Adrenal gland (tissue), 5 donors: Measurements from ENCODE around the gene USE1.

ENCODE experiments used
- CTCF ChIP-seq, 6 experiments: fragments of 450-650 bp in 4 of 6; fragments of 200-600 bp in 2 of 6; sonication (generic) in 1 of 6; IDR thresholded peaks; 1 replicate in 5 of 6; 2 replicates in 1 of 6; pipeline versions ENCODE4 v1.5.1 to v1.8.0; 2016 to 2021; ENCODE audit warnings: antibody characterized with exemption in 6 of 6, mild to moderate bottlenecking in 2 of 6, moderate library complexity in 1 of 6
- POLR2A ChIP-seq, 2 donors: fragments of 450-650 bp; IDR thresholded peaks; one replicate each; pipeline ENCODE4 v1.6.1; 2017; ENCODE audit warnings: antibody characterized with exemption in 2 of 2, mild to moderate bottlenecking in 2 of 2, moderate library complexity in 1 of 2
- donor health status: DM: no; HTN: no; CAD: no.

DNA sequence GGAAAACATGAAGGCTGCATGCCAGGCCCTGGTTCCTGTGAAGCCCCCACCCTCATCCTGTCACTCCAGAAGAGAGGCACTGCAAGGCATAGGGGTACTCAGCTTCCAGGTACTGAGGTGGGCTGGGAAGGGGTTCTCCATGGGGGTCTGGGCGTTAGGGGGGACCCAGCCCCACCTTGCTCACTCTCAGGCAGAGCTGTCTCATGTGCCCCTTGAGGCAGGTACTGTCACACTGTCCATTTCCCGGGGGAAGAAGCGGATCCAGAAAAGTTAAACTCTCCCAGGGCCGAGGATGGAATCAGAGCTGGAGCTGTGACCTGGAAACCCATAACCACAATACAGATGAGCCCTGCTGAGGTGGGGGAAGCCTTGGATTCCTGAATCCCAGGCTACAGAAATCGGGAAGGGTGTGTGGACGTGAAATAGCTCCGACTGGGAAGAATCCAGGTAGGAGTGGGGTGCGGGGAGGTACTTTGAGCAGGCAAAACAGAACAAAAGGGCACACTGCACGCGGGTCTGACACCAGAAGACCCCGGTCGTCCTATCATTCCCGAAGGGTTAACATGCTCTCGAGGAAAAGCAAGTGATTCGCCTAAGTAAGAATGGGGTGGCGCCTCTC, 540 bp upstream of the USE1 start:
- TF ChIP-seq CTCF (IDR thresholded peaks at IDR 0.05) (no peak), POLR2A (IDR thresholded peaks at IDR 0.05) (no peak)
